HCT116 (cell line): ENCODE measurements around the gene RNF207.

ENCODE experiments used
- ATF3 ChIP-seq: IDR thresholded peaks from 2 replicates; pipeline ENCODE4 v1.6.1; 2012
- CTCF ChIP-seq, 3 experiments: fragments of 200-600 bp in 1 of 3; sonication (generic) in 1 of 3; IDR thresholded peaks in 2 of 3; conservative IDR thresholded peaks in 1 of 3; 2 replicates each; pipeline ENCODE4 v1.5.1; 2012 to 2017; ENCODE audit warnings: low read depth in 2 of 3, low read length in 2 of 3, antibody characterized with exemption in 1 of 3, borderline replicate concordance in 1 of 3, control low read depth in 1 of 3, mild to moderate bottlenecking in 1 of 3, mixed read lengths in 1 of 3, mixed run types in 1 of 3, moderate library complexity in 1 of 3; ENCODE audit not compliant: insufficient read depth in 1 of 3
- JUND ChIP-seq: IDR thresholded peaks from 2 replicates; pipeline ENCODE4 v1.6.1; 2012
- MAX ChIP-seq: IDR thresholded peaks from 2 replicates; pipeline ENCODE4 v1.6.1; 2012
- POLR2A ChIP-seq: IDR thresholded peaks from 2 replicates; pipeline ENCODE4 v1.7.0; 2011; ENCODE audit warnings: borderline replicate concordance; ENCODE audit not compliant: insufficient read depth, insufficient read length; ENCODE audit errors: extremely low read depth
- RAD21 ChIP-seq: IDR thresholded peaks from 2 replicates; pipeline ENCODE4 v1.6.1; 2012; ENCODE audit warnings: low read depth, mild to moderate bottlenecking
- TCF7L2 ChIP-seq: IDR thresholded peaks from 2 replicates; pipeline ENCODE4 v1.7.0; 2011; ENCODE audit warnings: borderline replicate concordance, inconsistent platforms; ENCODE audit not compliant: insufficient read depth, insufficient read length; ENCODE audit errors: extremely low read depth
- YY1 ChIP-seq: IDR thresholded peaks from 2 replicates; pipeline ENCODE4 v1.6.1; 2011; ENCODE audit warnings: low read length, low read depth, moderate library complexity, mild to moderate bottlenecking; ENCODE audit not compliant: insufficient replicate concordance; ENCODE audit errors: extremely low read depth
- ZNF274 ChIP-seq: fragments of 200-500 bp; sonication (Bioruptor generic); IDR thresholded peaks from 2 replicates; pipeline ENCODE4 v1.6.1; 2014; ENCODE audit warnings: mild to moderate bottlenecking, low read depth, low read length, inconsistent platforms

- no peak for TF ChIP-seq POLR2A
- TF ChIP-seq MAX: no peak
- no peak for TF ChIP-seq CTCF (IDR thresholded peaks at IDR 0.05 in 2 of 3, conservative IDR thresholded peaks at IDR 0.05 in 1 of 3; ENCODE audit: borderline replicate concordance in 1 of 3, insufficient read depth in 1 of 3, low read depth in 2 of 3, low read length in 2 of 3)
- no peak for TF ChIP-seq TCF7L2
- TF ChIP-seq RAD21: no peak
- TF ChIP-seq YY1: no peak
- no peak for TF ChIP-seq JUND
- TF ChIP-seq ZNF274: no peak
- TF ChIP-seq ATF3: no peak
Measured at GRCh38 chr1:6235296-6235677, 29.4 kb downstream of the RNF207 start.
